Neural crest cell (in vitro differentiated cells): ENCODE data around the gene RHOJ. TPM values are rescaled to one million over a fixed set of nuclear protein-coding genes. Genes with fewer than 3 reads are reported as not detected.

ENCODE experiments used
- DNase-seq: peaks from one replicate; pipeline ENCODE4 v3.0.0; 2021; ENCODE audit warnings: low read depth, mixed read lengths, low spot score
- H3K27ac Mint-ChIP-seq: one replicate; pipeline ENCODE4 v1.8.0; 2021; ENCODE audit warnings: mild to moderate bottlenecking, mixed read lengths; ENCODE audit not compliant: unreplicated experiment
- H3K27me3 Mint-ChIP-seq: 2 replicates; pipeline ENCODE4 v1.8.0; 2021; ENCODE audit warnings: low read depth, mild to moderate bottlenecking, mixed read lengths
- H3K36me3 Mint-ChIP-seq: 2 replicates; pipeline ENCODE4 v1.8.0; 2021; ENCODE audit warnings: low read depth, mild to moderate bottlenecking, mixed read lengths
- H3K4me1 Mint-ChIP-seq: 2 replicates; pipeline ENCODE4 v1.8.0; 2021; ENCODE audit warnings: mixed read lengths
- H3K4me3 Mint-ChIP-seq: one replicate; pipeline ENCODE4 v1.8.0; 2021; ENCODE audit warnings: mild to moderate bottlenecking, mixed read lengths
- H3K9me3 Mint-ChIP-seq: 2 replicates; pipeline ENCODE4 v1.8.0; 2021; ENCODE audit warnings: mixed read lengths
- CTCF ChIP-seq: fragments of 200-600 bp; sonication (generic); conservative IDR thresholded peaks from 2 replicates; pipeline ENCODE4 v1.5.0; 2021; ENCODE audit warnings: antibody characterized with exemption, mild to moderate bottlenecking
- total RNA-seq: library from RNA; stranded (reverse); gene quantifications from 2 replicates; pipeline ENCODE4 v1.2.1, GENCODE V29; 2021

Gene RHOJ
- total RNA-seq, 1 donor from 2014 or later, result 34.6 TPM

GRCh38 chr14:63182968-63183367, 21.3 kb upstream of the RHOJ start:
- peaks cover 8% of the 10 kb centered on the region for H3K9me3 Mint-ChIP-seq
- no peak for TF ChIP-seq CTCF
- H3K4me3 Mint-ChIP-seq, result no peak overlapping the region
- no peaks in the 10 kb centered on the region for H3K27me3 Mint-ChIP-seq
- H3K27ac Mint-ChIP-seq, result no peak overlapping the region
- H3K4me1 Mint-ChIP-seq, result no peaks in the 10 kb centered on the region
- no peak for DNase-seq
- no peaks in the 10 kb centered on the region for H3K36me3 Mint-ChIP-seq

GRCh38 chr14:63186453-63186852, 17.8 kb upstream of the RHOJ start:
- Mint-ChIP-seq H3K4me1 (no peaks in the 10 kb centered on the region), H3K36me3 (no peaks in the 10 kb centered on the region), H3K27ac (no peak overlapping the region), H3K9me3 (peaks cover 8% of the 10 kb centered on the region), H3K4me3 (no peak overlapping the region), H3K27me3 (no peaks in the 10 kb centered on the region)
- TF ChIP-seq CTCF, result no peak
- DNase-seq, result no peak

GRCh38 chr14:63191211-63191610, 13.0 kb upstream of the RHOJ start:
- Mint-ChIP-seq H3K9me3 (peaks cover 8% of the 10 kb centered on the region), H3K4me3 (no peak overlapping the region), H3K36me3 (peaks cover 7% of the 10 kb centered on the region), H3K27me3 (no peaks in the 10 kb centered on the region), H3K4me1 (no peaks in the 10 kb centered on the region), H3K27ac (no peak overlapping the region)
- no peak for TF ChIP-seq CTCF
- no peak for DNase-seq

- H3K9me3 Mint-ChIP-seq, result peaks cover 8% of the 10 kb centered on the region
- no peaks in the 10 kb centered on the region for H3K4me1 Mint-ChIP-seq
- peaks cover 7% of the 10 kb centered on the region for H3K36me3 Mint-ChIP-seq
- H3K27ac Mint-ChIP-seq, result no peak overlapping the region
- H3K4me3 Mint-ChIP-seq, result no peak overlapping the region
- H3K27me3 Mint-ChIP-seq, result no peaks in the 10 kb centered on the region
- TF ChIP-seq CTCF, result no peak
- no peak for DNase-seq
Measured at GRCh38 chr14:63192085-63192484, 12.2 kb upstream of the RHOJ start.

GRCh38 chr14:63193236-63193635, 11.0 kb upstream of the RHOJ start:
- no peak for TF ChIP-seq CTCF
- H3K36me3 Mint-ChIP-seq, result peaks cover 7% of the 10 kb centered on the region
- H3K27ac Mint-ChIP-seq, result no peak overlapping the region
- no peaks in the 10 kb centered on the region for H3K27me3 Mint-ChIP-seq
- no peak overlapping the region for H3K4me3 Mint-ChIP-seq
- peaks cover 11% of the 10 kb centered on the region for H3K9me3 Mint-ChIP-seq
- DNase-seq, result no peak
- no peaks in the 10 kb centered on the region for H3K4me1 Mint-ChIP-seq
